Skin of body (tissue), 2 donors: ENCODE measurements around the gene MYRFL. TPM values are rescaled to one million over a fixed set of nuclear protein-coding genes. Genes with fewer than 3 reads are reported as not detected.
"Not testable (repeated sequence)": the region's sequence is repeated elsewhere in the genome, so short reads cannot be mapped to it uniquely, and the experiment has no call there.

Experiments
- DNase-seq: peaks from one replicate; lab custom pipeline; 2025; lab: John Stamatoyannopoulos, UW
- total RNA-seq: library from RNA; depleted of rRNA; stranded (reverse); fragments of >200 nt; gene quantifications from one replicate; pipeline ENCODE4 v1.2.3, GENCODE V29; 2014

The MYRFL gene
- total RNA-seq, 1 donor from 2014 or later: 1.1 TPM

GRCh38 chr12:69843608-69844007 is 18.6 kb downstream of the MYRFL start:
- DNase-seq: no peak

DNA sequence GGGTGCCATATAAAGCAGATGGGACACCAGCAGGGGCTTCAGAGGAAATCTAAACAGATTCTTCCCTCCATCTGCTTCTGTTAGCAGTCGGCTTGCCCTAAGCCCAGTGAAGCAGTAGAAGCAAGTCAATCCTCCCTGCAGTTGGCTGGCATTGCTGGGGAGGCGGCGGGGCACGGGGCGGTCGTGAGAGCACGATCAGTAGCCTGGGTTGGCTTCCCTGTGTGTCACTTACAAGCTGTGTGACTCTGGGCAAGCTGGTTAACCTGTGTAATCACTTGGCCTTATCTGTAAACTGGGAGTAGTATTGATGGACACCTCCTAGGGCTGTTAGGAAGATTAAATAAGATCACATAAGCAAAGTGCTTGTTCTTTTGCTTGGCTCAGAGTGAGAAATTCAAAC is 19.4 kb downstream of the MYRFL start:
- no peak for DNase-seq

DNA sequence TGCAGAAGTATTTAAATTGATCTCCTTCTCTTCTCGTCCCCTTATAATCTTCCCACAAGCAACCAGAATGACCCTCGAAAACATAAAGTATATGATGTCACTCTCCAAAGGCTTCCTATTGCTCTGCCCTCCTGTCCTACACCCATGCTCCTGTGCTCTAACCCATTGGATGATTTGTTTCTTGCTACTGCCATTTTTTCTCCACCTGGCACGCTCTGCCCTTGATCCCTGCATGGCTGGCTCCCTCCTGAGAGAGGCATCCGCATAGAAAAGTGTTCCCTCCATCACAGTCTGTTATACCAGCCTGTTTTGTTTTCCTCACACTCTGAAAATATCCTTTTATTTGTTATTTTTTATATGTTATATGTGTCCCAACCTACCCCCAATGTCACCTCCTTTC is 19.8 kb downstream of the MYRFL start:
- no peak for DNase-seq

DNA sequence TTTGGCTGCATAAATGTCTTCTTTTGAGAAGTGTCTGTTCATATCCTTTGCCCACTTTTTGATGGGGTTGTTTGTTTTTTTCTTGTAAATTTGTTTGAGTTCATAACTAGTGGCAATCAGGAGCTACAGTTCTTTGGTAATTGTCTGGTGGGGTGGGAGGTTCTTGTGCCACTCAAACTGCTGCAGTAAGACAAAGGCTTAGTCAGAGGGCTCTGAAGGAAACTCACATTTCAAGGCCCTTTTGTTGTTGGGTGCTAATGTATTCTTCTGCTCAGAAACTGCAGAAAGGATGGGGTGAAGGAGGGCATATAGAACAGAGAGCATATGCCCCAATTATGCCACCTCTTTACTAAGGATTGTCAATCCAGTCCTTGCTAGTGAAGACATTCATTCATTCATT is 21.9 kb downstream of the MYRFL start:
- no peak for DNase-seq

DNA sequence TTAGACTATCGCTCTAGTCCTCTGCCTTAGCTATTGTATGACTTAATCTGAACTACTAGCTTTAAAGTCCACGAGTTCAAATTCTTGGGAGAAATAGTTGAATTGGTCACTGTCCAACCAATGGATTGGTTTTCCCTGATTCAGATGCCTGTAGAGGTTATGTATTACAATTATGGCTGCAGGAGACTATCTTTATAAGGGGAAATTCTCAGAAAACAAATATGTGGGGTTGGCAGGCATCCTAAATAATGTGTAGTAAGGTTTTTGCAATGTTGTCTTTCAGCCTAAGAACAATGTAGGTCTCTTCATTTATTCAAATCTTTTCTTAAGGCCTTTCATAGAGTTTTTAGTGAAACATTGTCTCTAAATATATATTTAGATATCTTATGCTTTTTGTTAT is 26.9 kb downstream of the MYRFL start:
- no peak for DNase-seq

- not testable (repeated sequence) for DNase-seq
These were observed 28.3 kb downstream of the MYRFL start for GRCh38 chr12:69853176-69853961.

GRCh38 chr12:69866698-69867097 is 41.7 kb downstream of the MYRFL start:
- no peak for DNase-seq

- DNase-seq: no peak
These were observed 43.7 kb downstream of the MYRFL start for GRCh38 chr12:69868695-69869094.

GRCh38 chr12:69872804-69873203 is 47.8 kb downstream of the MYRFL start:
- no peak for DNase-seq

- DNase-seq: no peak
These were observed 48.4 kb downstream of the MYRFL start for GRCh38 chr12:69873429-69873828.

DNA sequence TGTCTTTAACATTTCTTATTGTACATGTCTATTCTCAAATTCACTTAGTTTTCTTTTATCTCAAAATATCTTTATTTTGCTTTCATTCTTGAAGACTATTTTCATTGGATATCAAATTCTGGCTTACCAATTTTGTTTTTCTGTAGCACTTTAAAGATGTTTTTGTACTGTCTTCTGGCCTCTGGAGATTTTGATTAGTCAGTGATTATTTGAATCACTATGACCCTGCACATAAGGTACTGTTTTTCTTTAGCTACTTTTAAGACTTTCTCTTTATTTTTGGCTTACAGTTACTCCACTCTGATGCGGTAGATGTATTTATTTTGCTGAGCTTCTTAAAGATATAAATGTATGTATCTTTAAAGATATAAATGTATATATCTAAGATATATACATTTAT is 49.6 kb downstream of the MYRFL start:
- no peak for DNase-seq

- no peak for DNase-seq
These were observed 50.4 kb downstream of the MYRFL start for GRCh38 chr12:69875416-69875935.

GRCh38 chr12:69879007-69879960 is 54.3 kb downstream of the MYRFL start:
- peak; percentile 81 for DNase-seq

DNA sequence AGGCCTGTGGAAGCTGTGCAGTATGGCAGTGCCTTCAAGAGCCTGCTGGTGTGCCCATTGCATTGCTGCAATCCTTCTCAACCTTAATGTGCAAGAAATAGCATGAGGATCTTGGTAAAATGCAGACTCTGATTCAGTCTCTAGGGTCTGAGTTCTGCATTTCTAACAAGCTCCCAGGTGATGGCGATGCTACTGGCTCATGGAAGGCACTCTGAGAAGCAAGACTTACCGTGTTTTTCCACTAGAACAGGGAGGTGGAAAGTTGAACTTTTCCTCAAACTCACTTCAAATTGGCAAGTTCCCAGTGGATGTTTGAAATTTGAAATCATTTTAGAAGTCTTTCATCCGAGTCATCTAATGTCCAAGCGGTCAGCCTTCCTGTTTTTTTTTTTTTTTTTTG is 55.5 kb downstream of the MYRFL start:
- DNase-seq: no peak

DNA sequence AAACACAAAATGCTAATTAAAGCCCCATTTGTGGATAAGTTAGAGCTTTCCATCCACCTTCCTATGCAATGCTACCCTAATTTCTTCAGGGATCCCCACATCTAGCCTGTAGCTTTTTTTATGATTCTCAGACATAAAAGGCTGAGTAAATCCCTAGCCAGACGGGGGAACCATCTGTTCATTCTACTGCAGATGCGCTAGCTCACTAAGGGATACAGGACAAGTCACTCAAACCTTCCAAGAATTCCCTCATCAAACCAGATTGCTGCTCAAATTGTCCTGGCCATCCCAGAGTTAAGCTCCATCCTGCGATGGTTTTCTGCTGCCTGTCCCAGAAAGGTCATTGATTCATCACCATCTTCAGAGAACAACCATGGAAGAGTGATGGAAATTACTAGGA is 56.7 kb downstream of the MYRFL start:
- peak; percentile 6 for DNase-seq

DNA sequence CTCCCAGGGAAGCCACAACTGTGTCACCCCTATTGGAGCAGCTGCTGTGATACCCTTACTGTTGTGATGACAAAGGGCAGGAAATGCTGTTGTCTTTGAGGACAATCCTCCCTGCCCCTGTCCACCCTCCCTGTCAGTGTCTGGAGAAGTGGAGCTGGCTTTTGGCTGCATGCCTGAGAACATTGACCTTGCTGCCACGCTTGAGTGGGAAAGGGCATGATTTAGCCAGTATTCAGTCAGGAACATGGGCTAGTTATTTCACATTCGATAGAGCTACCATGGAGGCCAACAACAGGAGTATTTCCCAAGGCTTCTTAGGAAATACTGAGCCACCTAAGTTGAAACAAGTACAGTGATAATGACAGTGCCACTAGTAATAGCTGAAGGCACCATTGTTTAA is 59.4 kb downstream of the MYRFL start:
- no peak for DNase-seq

DNA sequence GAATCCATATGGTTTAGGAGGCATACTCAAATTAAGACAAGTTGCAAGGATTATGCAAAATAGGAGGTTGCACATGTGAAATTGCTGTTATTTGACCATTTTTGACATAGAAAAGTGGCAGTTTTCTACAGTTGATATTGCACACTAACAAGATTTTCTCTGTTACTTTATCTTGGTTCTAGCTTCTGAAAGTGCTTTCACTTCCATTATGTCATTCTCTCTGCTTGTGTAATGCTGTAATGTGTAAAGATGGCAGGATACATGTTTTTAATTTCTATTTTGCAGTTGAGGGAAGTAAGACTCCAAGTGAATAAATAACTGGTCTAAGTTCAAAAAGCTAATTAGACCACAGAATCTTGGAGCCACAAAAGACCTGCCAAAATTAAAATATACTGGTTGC is 60.6 kb downstream of the MYRFL start:
- peak; percentile 14 for DNase-seq

GRCh38 chr12:69886109-69886508 is 61.1 kb downstream of the MYRFL start:
- DNase-seq: no peak

GRCh38 chr12:69886715-69887114 is 61.7 kb downstream of the MYRFL start:
- DNase-seq: no peak

DNA sequence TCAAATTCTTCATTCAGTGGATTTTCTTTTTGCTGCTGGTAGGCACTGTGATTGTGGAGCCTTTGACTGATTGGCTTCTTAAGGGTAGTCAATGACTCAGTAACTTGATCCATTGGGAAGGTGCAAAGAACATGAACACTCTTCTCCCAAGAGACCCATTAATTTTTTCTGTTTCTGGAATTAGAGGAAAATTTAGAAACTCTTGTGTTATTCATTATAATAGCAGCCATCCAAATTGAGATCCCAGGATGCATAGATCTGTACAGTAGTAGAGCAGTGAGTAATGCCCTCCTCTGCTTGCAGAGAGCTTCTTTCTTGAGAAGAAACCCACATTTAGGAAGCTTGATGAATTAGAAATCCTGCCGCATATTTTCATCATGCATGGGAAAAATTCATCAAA is 63.9 kb downstream of the MYRFL start:
- DNase-seq: no peak

DNA sequence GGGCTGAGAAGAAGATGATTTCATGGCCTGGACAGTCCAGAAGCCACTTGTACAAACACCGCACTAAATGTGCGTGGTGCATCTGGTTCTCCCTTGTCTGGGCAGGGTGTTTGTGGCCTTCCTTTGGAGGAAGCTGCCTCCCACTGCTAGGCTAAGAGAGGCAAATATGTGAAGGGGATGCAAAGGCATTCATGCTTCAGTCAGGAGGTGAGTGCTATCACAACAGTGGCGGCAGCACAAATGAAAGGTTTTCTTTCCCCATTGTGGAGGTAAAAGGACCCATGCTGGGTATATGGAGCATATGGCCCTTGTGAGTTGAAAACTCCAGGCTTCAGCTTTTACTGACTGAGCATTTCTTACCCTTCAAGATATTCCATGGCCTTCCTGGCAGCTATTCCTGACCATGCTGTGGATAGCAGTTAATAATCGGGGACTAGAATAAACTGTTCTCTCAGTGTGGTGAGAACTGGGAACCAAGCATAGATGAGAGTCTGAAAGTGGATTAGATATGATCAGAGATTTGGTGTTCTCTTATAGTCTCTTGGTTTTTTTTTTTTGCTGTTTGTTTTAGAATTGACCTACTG is 69.9 kb downstream of the MYRFL start:
- DNase-seq: no peak
